ENCODE measurements around the gene TIGAR.

DNA sequence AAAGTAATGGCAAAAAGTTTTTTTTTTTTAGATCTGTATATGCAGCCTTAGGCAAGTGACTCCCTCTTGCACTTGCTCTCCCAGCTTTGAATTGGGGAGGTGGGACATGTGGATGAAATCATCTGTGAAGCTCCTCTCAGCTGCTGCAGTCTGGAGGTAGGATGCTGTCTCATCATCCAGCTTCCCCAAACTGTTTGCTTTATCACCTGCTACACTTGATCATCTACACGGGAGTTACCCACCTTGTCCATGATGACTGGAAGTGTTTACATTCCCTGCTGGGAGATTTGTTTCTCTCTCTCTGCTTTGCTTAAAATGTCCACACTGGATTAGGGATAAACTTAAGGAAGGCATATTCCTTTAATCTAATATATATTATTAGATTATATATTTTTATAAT is 67.0 kb downstream of the TIGAR start:
- TF ChIP-seq, protein P1, sequence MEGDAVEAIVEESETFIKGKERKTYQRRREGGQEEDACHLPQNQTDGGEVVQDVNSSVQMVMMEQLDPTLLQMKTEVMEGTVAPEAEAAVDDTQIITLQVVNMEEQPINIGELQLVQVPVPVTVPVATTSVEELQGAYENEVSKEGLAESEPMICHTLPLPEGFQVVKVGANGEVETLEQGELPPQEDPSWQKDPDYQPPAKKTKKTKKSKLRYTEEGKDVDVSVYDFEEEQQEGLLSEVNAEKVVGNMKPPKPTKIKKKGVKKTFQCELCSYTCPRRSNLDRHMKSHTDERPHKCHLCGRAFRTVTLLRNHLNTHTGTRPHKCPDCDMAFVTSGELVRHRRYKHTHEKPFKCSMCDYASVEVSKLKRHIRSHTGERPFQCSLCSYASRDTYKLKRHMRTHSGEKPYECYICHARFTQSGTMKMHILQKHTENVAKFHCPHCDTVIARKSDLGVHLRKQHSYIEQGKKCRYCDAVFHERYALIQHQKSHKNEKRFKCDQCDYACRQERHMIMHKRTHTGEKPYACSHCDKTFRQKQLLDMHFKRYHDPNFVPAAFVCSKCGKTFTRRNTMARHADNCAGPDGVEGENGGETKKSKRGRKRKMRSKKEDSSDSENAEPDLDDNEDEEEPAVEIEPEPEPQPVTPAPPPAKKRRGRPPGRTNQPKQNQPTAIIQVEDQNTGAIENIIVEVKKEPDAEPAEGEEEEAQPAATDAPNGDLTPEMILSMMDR (IDR thresholded peaks at IDR 0.05; ENCODE audit: control extremely low read depth in 1 of 3, insufficient read depth in 1 of 3, low read depth in 1 of 3, low read length in 3 of 3) = no peak
- TF ChIP-seq POLR2AphosphoS5 (IDR thresholded peaks at IDR 0.05; ENCODE audit: low read depth, low read length) = no peak
